ENCODE data around the gene KRT84. TPM values are rescaled to one million over a fixed set of nuclear protein-coding genes. Genes with fewer than 3 reads are reported as not detected.

The KRT84 gene
- total and polyA plus RNA-seq, 11 donors: not detected

DNA sequence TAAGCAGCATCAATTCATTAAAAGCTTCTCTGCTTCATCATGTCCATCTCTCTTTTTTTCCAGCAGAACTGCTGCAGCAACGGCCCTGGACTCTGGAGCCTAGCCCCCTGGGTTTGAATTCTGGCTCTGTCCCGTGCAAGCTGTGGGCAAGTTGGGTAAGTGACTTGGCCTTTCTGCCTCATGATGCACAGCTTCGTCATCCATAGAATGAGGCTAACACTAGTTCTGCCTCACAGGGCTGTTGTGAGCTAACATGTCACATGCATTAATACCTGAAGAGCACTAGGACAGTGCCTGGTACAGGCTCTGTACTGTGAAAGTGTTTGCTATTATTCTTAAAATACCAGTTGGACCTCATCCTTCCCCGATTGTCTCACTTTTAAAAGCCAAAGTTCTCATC, 16.5 kb upstream of the KRT84 start:
- no peaks in the 10 kb centered on the region for H3K4me1 ChIP-seq
- WGBS, 4 donors: 75 to 86% (median 82%) methylated on average over 4 of the region's 4 CpGs

DNA sequence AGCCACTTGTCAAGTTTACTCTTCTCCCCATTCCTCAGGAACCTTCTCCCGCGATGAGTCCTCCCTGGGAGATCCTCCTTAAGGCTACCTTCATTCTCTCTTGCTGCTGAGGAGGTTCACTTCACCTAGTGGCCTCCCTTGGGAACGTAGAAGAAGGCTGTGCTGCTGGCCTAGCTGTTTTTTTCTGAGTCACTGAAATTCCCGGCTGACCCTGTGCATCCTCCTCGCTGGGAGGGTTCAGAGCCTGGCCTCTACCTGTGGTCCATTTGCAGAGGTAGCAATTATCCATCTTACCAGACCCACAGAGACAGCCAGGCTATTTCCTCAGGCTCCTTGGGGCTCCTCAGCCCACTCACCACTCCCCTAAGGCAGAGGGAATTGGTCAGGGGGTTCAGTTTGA, 16.1 kb upstream of the KRT84 start:
- Histone ChIP-seq H3K27ac (no peak overlapping the region), H3K36me3 (no peaks in the 10 kb centered on the region), H3K4me3 (no peak overlapping the region), H3K27me3 (peaks cover 0 to 11% (median 0%) of the 10 kb centered on the region in 9 donors), H3K9me3 (no peaks in the 10 kb centered on the region), H3K4me1 (no peaks in the 10 kb centered on the region)
- intact Hi-C loops (cut with DNase I): no loop called here
- TF ChIP-seq, protein P1, sequence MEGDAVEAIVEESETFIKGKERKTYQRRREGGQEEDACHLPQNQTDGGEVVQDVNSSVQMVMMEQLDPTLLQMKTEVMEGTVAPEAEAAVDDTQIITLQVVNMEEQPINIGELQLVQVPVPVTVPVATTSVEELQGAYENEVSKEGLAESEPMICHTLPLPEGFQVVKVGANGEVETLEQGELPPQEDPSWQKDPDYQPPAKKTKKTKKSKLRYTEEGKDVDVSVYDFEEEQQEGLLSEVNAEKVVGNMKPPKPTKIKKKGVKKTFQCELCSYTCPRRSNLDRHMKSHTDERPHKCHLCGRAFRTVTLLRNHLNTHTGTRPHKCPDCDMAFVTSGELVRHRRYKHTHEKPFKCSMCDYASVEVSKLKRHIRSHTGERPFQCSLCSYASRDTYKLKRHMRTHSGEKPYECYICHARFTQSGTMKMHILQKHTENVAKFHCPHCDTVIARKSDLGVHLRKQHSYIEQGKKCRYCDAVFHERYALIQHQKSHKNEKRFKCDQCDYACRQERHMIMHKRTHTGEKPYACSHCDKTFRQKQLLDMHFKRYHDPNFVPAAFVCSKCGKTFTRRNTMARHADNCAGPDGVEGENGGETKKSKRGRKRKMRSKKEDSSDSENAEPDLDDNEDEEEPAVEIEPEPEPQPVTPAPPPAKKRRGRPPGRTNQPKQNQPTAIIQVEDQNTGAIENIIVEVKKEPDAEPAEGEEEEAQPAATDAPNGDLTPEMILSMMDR (IDR thresholded peaks at IDR 0.05): no peak
- TF ChIP-seq POLR2A (IDR thresholded peaks at IDR 0.05): no peak
- no peak for ATAC-seq
- 84 to 88% (median 87%) methylated on average over 5 of the region's 5 CpGs for WGBS, 4 donors
- no peak for DNase-seq

More for the DNA sequence above, 16.5 kb upstream of the KRT84 start:
- H3K4me3 ChIP-seq: no peak overlapping the region
- peaks cover 0 to 14% (median 0%) of the 10 kb centered on the region in 9 donors for H3K27me3 ChIP-seq
- TF ChIP-seq, protein P1 (IDR thresholded peaks at IDR 0.05): no peak
- TF ChIP-seq POLR2A (IDR thresholded peaks at IDR 0.05): no peak
- no peaks in the 10 kb centered on the region for H3K36me3 ChIP-seq
- no peaks in the 10 kb centered on the region for H3K9me3 ChIP-seq
- ATAC-seq (no peak), DNase-seq (no peak)
- intact Hi-C loops (cut with DNase I): no loop called here
- no peak overlapping the region for H3K27ac ChIP-seq

DNA sequence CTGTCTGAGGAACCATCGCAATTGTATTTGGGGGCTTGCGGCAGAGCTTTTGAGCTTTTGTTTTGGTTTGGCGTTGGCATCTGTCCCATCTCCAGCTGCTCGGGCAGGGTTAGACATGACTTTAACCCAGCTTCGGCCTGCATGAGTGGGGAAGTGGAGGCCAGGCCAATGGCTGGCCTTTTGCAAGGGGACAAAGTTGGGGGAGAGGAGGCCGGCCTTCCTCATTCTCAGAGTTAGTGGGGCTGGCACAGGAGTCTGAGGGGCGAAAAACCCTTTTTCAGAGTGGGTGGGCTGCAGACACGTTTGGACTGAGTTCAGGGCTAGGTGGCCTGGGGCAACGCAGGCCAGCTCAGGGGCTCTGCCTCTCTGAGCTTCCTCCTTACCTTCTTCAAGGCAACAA, 15.5 kb upstream of the KRT84 start:
- ATAC-seq: no peak
- Histone ChIP-seq H3K27ac (no peak overlapping the region), H3K27me3 (peaks cover 0 to 14% (median 0%) of the 10 kb centered on the region in 9 donors), H3K4me1 (no peaks in the 10 kb centered on the region), H3K9me3 (no peaks in the 10 kb centered on the region), H3K4me3 (no peak overlapping the region), H3K36me3 (no peaks in the 10 kb centered on the region)
- intact Hi-C loops (cut with DNase I): no loop called here
- TF ChIP-seq, protein P1 (IDR thresholded peaks at IDR 0.05): no peak
- TF ChIP-seq POLR2A (IDR thresholded peaks at IDR 0.05): no peak
- 86 to 95% (median 88%) methylated on average over 9 of the region's 9 CpGs for WGBS, 4 donors
- no peak for DNase-seq

DNA sequence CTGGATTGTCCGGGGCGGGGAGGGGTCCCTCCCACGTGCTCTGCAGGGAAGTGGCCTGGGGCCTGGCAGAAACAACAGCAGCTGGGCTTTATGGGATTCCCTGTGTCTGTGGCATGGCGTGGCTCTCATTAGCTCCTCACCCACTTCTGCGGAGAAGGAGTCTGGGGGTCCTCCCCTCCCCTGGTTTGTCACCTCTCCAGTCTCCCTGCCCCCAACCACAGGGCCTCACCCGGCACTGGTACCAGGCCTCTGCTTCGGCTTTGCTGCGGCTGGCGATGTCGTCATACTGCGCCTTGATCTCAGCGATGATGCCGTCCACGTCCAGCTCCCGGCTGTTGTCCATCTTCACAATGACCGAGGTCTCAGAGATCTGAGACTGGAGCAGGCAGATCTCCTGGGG, 14.3 kb upstream of the KRT84 start:
- H3K36me3 ChIP-seq: no peaks in the 10 kb centered on the region
- no peak overlapping the region for H3K4me3 ChIP-seq
- no peaks in the 10 kb centered on the region for H3K9me3 ChIP-seq
- DNase-seq (no peak), ATAC-seq (no peak)
- intact Hi-C loops (cut with DNase I): no loop called here
- no peaks in the 10 kb centered on the region for H3K4me1 ChIP-seq
- no peak overlapping the region for H3K27ac ChIP-seq
- 93 to 95% (median 93%) methylated on average over 16 of the region's 16 CpGs for WGBS, 4 donors
- TF ChIP-seq, protein P1 (IDR thresholded peaks at IDR 0.05): no peak
- peaks cover 0 to 16% (median 0%) of the 10 kb centered on the region in 9 donors for H3K27me3 ChIP-seq
